Parathyroid adenoma (tissue), 2 donors: ENCODE data around the gene CDK5RAP2.

ENCODE experiments used
- H2AFZ ChIP-seq: fragments of 300-600 bp; sonication (generic); one replicate; pipeline ENCODE4 v1.7.0; 2017; ENCODE audit warnings: antibody characterized with exemption, mild to moderate bottlenecking
- H3K27ac ChIP-seq: fragments of 300-600 bp; sonication (generic); one replicate; pipeline ENCODE4 v1.7.0; 2017
- H3K27me3 ChIP-seq: fragments of 300-600 bp; sonication (generic); one replicate; pipeline ENCODE4 v1.7.0; 2017; ENCODE audit warnings: low read length; ENCODE audit not compliant: control insufficient read depth, insufficient read depth
- H3K36me3 ChIP-seq: fragments of 300-600 bp; sonication (generic); one replicate; pipeline ENCODE4 v1.7.0; 2017; ENCODE audit warnings: low read length; ENCODE audit not compliant: control insufficient read depth, insufficient read depth
- H3K4me1 ChIP-seq: fragments of 300-600 bp; sonication (generic); one replicate; pipeline ENCODE4 v1.7.0; 2017; ENCODE audit warnings: control low read depth
- H3K4me2 ChIP-seq: fragments of 300-600 bp; sonication (generic); one replicate; pipeline ENCODE4 v1.7.0; 2017; ENCODE audit warnings: low read length
- H3K4me3 ChIP-seq: fragments of 300-600 bp; sonication (generic); one replicate; pipeline ENCODE4 v1.7.0; 2017; ENCODE audit warnings: low read depth, low read length
- H3K79me2 ChIP-seq: fragments of 300-600 bp; sonication (generic); one replicate; pipeline ENCODE4 v1.7.0; 2017; ENCODE audit warnings: control low read depth
- H3K9ac ChIP-seq: fragments of 300-600 bp; sonication (generic); one replicate; pipeline ENCODE4 v1.7.0; 2017; ENCODE audit warnings: mild to moderate bottlenecking
- H3K9me3 ChIP-seq: fragments of 300-600 bp; sonication (generic); one replicate; pipeline ENCODE4 v1.7.0; 2017; ENCODE audit warnings: low read length; ENCODE audit not compliant: control insufficient read depth
- TF ChIP-seq, protein P1 (sequence below): fragments of 300-600 bp; sonication (generic); IDR thresholded peaks from one replicate; pipeline ENCODE4 v1.7.0; 2017; ENCODE audit warnings: antibody characterized with exemption, mild to moderate bottlenecking
- donor health status: primary hyperparathyroidism.

Gene CDK5RAP2

DNA sequence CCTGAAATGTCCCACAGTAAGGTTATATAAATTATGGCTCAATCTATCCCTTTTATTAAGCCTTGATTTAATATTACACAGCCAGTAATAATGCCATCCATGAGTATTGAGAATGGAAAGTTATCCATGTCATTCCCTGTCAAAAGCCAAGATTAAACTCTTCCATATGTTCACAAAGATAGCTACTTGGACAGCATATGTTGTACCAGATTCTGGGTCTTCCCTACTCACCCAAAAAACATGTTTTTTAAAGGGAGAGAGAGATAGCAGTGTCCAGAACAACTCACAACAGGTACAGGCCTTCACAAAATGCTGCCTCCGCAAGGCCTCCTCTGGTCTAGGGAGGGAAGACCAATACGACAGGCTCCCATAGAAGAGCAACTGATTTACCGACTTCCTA, 15.4 kb downstream of the CDK5RAP2 start:
- Histone ChIP-seq H3K79me2 (no peaks in the 10 kb centered on the region), H3K4me1 (no peaks in the 10 kb centered on the region), H3K27me3 (no peaks in the 10 kb centered on the region), H3K4me3 (no peak overlapping the region), H3K4me2 (no peak overlapping the region), H3K9me3 (no peaks in the 10 kb centered on the region), H3K36me3 (no peaks in the 10 kb centered on the region), H3K27ac (no peak overlapping the region), H2AFZ (no peak overlapping the region), H3K9ac (no peak overlapping the region)
- TF ChIP-seq, protein P1, sequence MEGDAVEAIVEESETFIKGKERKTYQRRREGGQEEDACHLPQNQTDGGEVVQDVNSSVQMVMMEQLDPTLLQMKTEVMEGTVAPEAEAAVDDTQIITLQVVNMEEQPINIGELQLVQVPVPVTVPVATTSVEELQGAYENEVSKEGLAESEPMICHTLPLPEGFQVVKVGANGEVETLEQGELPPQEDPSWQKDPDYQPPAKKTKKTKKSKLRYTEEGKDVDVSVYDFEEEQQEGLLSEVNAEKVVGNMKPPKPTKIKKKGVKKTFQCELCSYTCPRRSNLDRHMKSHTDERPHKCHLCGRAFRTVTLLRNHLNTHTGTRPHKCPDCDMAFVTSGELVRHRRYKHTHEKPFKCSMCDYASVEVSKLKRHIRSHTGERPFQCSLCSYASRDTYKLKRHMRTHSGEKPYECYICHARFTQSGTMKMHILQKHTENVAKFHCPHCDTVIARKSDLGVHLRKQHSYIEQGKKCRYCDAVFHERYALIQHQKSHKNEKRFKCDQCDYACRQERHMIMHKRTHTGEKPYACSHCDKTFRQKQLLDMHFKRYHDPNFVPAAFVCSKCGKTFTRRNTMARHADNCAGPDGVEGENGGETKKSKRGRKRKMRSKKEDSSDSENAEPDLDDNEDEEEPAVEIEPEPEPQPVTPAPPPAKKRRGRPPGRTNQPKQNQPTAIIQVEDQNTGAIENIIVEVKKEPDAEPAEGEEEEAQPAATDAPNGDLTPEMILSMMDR = no peak

DNA sequence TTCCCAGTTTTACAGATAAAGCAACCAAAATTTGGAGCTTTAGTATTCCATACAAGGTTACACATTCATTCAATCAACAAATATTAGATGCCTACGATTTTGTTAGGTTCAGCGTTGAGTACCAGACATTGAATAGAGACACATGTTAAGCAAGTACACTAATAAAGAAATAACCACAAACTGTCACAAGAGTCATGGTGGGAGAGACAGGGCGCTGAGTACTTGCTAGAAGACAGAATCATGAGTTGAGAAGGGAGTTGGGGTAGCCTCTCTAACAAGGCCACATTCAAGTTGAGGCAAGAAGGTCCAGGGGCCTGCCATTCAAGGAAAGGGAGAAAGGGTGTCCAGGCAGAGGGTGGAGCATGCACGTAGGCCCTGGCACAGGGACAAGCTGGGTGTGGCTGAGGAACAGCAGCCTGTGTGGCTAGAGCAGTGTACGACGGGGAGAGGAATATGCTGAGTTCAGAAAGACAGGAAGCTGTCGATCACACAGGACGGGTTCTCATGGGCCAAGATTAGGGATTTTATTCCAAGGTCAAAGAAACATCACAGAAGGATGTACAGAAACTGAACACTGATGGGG, 17.0 kb downstream of the CDK5RAP2 start:
- Histone ChIP-seq H3K36me3 (no peaks in the 10 kb centered on the region), H2AFZ (no peak overlapping the region), H3K27ac (no peak overlapping the region), H3K9ac (no peak overlapping the region), H3K27me3 (no peaks in the 10 kb centered on the region), H3K4me2 (no peak overlapping the region), H3K4me3 (no peak overlapping the region), H3K4me1 (no peaks in the 10 kb centered on the region), H3K79me2 (no peaks in the 10 kb centered on the region), H3K9me3 (no peaks in the 10 kb centered on the region)
- TF ChIP-seq, protein P1 = no peak

DNA sequence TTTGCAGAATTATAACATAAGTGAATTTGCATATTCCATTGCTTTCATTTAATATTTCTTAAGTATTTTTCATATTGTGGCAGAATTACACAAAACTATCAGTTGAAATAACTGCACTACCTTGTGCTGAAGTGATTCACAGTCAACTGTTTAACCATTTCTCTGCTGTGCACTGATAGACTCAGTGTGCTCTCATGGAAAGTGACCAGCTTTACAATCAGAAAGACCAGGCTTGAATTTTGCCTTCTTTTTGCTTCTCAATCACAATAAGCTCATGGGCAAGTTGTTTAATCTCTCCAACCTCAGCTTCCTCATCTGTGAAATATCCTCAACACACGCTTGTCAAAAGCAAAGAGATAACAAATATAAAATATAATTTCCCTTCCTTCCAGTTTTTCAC, 18.3 kb downstream of the CDK5RAP2 start:
- H2AFZ ChIP-seq = no peak overlapping the region
- no peak overlapping the region for H3K27ac ChIP-seq
- H3K4me2 ChIP-seq = no peak overlapping the region
- H3K36me3 ChIP-seq = no peaks in the 10 kb centered on the region
- H3K4me3 ChIP-seq = no peak overlapping the region
- H3K9ac ChIP-seq = no peak overlapping the region
- no peaks in the 10 kb centered on the region for H3K9me3 ChIP-seq
- no peaks in the 10 kb centered on the region for H3K4me1 ChIP-seq
- H3K79me2 ChIP-seq = no peaks in the 10 kb centered on the region
- H3K27me3 ChIP-seq = no peaks in the 10 kb centered on the region
- TF ChIP-seq, protein P1 = no peak

DNA sequence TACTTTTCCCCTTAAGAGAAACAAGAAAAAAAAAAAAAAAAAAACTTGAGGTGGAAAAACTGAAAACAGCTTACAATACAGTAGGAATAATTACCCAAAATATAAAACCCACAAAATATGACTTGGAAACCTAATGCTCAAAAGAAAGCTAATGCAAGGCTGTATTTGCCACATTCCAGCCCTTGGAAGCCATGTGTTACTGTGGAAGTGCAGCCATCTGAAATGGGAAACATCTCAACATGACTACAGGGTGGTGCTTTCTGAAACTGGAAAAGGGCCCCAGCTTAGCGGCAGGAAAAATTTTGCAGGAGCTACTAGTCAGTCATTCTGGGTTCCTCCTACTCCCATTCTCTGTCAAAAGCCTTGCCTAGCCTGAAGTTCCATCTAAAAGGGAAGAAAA, 20.4 kb downstream of the CDK5RAP2 start:
- no peaks in the 10 kb centered on the region for H3K4me1 ChIP-seq
- no peak overlapping the region for H3K4me2 ChIP-seq
- TF ChIP-seq, protein P1 = no peak

GRCh38 chr9:120558454-120558853, 21.5 kb downstream of the CDK5RAP2 start:
- H3K27me3 ChIP-seq = no peaks in the 10 kb centered on the region
- no peak overlapping the region for H3K9ac ChIP-seq
- no peak overlapping the region for H3K4me3 ChIP-seq
- TF ChIP-seq, protein P1 = no peak
- H3K36me3 ChIP-seq = no peaks in the 10 kb centered on the region
- H2AFZ ChIP-seq = no peak overlapping the region
- no peak overlapping the region for H3K4me2 ChIP-seq
- no peaks in the 10 kb centered on the region for H3K9me3 ChIP-seq
- H3K4me1 ChIP-seq = no peaks in the 10 kb centered on the region
- no peak overlapping the region for H3K27ac ChIP-seq
- H3K79me2 ChIP-seq = no peaks in the 10 kb centered on the region

More for the DNA sequence above, 20.4 kb downstream of the CDK5RAP2 start:
- no peak overlapping the region for H3K4me3 ChIP-seq
- H3K9me3 ChIP-seq = no peaks in the 10 kb centered on the region
- H3K9ac ChIP-seq = no peak overlapping the region
- no peaks in the 10 kb centered on the region for H3K36me3 ChIP-seq
- no peak overlapping the region for H3K27ac ChIP-seq
- no peak overlapping the region for H2AFZ ChIP-seq
- H3K27me3 ChIP-seq = no peaks in the 10 kb centered on the region
- H3K79me2 ChIP-seq = no peaks in the 10 kb centered on the region
